Fibroblast of villous mesenchyme (primary cell): ENCODE data around the gene APOC3. TPM values are rescaled to one million over a fixed set of nuclear protein-coding genes. Genes with fewer than 3 reads are reported as not detected.

Source experiments
- DNase-seq: peaks from one replicate; pipeline ENCODE4 v3.0.0-alpha.2; 2010; ENCODE audit warnings: low read depth
- H3K4me3 ChIP-seq: 2 replicates; pipeline ENCODE4 v1.5.1; 2011; ENCODE audit warnings: low read depth, mild to moderate bottlenecking, low read length
- CTCF ChIP-seq: IDR thresholded peaks from 2 replicates; pipeline ENCODE4 v1.5.1; 2012; ENCODE audit warnings: low read depth, mild to moderate bottlenecking, low read length; ENCODE audit not compliant: insufficient read depth
- total RNA-seq: library from RNA; depleted of rRNA; stranded (reverse); fragments of >200 nt; gene quantifications from 2 replicates; pipeline ENCODE4 v1.2.3, GENCODE V29; 2012

Gene APOC3
- total RNA-seq, 1 donor = not detected

DNA sequence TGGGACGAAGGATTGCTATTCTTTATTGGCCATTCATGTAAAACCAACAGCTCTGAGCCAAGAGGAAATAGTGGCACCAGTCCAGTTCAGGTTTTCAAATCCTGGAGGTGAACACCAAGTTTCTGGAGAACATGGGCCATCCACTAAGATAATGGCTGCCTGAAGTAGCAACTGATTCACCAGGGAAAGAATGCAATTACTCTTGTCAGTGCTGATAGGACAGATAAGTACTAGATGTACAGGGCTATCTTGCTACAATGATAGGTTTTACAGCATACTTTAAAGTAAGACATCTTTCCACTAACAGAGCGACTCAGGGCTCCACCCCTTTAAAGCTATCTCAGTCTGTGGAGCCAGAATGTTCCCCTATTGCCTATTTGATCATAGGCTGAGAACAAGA is 44.5 kb downstream of the APOC3 start:
- peak; percentile 81 for DNase-seq
- no peak overlapping the region for H3K4me3 ChIP-seq
- TF ChIP-seq CTCF = no peak

- TF ChIP-seq CTCF = no peak
- DNase-seq = no peak
These were observed 45.5 kb downstream of the APOC3 start for GRCh38 chr11:116875194-116875593.

DNA sequence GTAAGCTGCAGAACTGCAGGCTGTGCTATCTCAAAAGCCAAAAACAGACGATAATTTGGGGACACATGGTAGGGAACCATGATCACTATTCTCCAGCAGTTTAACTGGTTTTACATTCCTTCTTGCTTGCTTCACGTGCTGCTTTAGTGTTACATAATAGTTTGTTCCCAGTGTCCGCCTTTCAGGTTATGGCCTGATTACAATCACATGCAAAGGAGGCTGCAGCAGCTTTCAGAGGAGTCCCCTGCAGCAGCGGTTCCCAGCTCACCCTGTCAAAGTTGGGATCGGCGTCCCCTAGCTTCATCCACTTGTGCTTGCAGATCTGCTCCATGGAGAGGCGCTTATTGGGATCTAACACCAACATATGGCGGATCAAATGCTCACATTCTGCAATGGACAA is 46.9 kb downstream of the APOC3 start:
- DNase-seq = no peak
- no peak for TF ChIP-seq CTCF
- H3K4me3 ChIP-seq = no peak overlapping the region

More at GRCh38 chr11:116875194-116875593, 45.5 kb downstream of the APOC3 start:
- no peak overlapping the region for H3K4me3 ChIP-seq

GRCh38 chr11:116879800-116880625 is 50.3 kb downstream of the APOC3 start:
- TF ChIP-seq CTCF = peak; percentile 78
- DNase-seq = peak; percentile 80
- H3K4me3 ChIP-seq = no peak overlapping the region

- no peak for TF ChIP-seq CTCF
- H3K4me3 ChIP-seq = no peak overlapping the region
- no peak for DNase-seq
These were observed 51.4 kb downstream of the APOC3 start for GRCh38 chr11:116881143-116881542.

- DNase-seq = peak; percentile 58
- TF ChIP-seq CTCF = no peak
- H3K4me3 ChIP-seq = no peak overlapping the region
These were observed 52.7 kb downstream of the APOC3 start for GRCh38 chr11:116882386-116882785.

Other genes with a start within 250 kb of the APOC3 start
- gene BUD13, start 56.9 kb upstream of the APOC3 start, total RNA-seq = 13.9 and 16.8 TPM in 2 replicates
- gene ZPR1, start 41.9 kb upstream of the APOC3 start, total RNA-seq = 22.9 and 29.4 TPM in 2 replicates
- gene APOA5, start 38.0 kb upstream of the APOC3 start, total RNA-seq = not detected in 2 replicates
- gene APOA4, start 6.6 kb upstream of the APOC3 start, total RNA-seq = not detected in 2 replicates
- gene APOA1, start 7.7 kb downstream of the APOC3 start, total RNA-seq = not detected in 2 replicates